GM10266 (cell line): ENCODE results near the gene MAN1A1.

Experiments used
- DNase-seq: peaks from one replicate; pipeline ENCODE4 v3.0.0; 2012; ENCODE audit errors: extremely low spot score
- TF ChIP-seq, protein P1 (sequence below): IDR thresholded peaks from 2 replicates; pipeline ENCODE4 v1.5.1; 2012; ENCODE audit warnings: mild to moderate bottlenecking, low read depth; ENCODE audit not compliant: control insufficient read depth, insufficient read depth; ENCODE audit errors: missing control alignments

MAN1A1 gene

DNA sequence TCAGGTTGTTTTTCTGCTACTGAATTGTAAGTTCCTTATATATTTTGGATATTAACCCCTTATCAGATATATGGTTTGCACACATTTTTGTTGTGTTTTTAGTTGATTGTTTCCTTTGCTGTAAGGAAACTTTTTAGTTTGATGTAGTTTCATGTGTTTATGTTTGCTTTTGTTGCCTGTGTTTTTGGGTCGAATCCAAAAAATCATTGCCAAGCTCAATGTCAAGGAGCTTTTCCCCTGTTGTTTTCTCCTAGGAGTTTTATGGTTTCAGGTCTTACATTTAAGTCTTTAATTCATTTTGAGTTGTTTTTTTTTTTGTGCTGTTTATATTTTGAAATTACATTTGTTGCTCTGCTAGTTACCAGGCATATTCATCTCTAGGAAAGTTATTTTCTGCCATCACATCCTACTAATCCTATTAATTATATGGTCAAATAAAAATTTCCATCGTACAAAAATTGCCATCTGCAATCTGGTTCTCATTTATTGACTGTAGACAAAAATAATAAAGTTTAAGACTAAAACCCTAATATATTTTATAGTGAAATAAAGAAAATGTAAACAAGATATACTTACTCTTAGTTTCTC, 167.3 kb downstream of the MAN1A1 start:
- TF ChIP-seq, protein P1, sequence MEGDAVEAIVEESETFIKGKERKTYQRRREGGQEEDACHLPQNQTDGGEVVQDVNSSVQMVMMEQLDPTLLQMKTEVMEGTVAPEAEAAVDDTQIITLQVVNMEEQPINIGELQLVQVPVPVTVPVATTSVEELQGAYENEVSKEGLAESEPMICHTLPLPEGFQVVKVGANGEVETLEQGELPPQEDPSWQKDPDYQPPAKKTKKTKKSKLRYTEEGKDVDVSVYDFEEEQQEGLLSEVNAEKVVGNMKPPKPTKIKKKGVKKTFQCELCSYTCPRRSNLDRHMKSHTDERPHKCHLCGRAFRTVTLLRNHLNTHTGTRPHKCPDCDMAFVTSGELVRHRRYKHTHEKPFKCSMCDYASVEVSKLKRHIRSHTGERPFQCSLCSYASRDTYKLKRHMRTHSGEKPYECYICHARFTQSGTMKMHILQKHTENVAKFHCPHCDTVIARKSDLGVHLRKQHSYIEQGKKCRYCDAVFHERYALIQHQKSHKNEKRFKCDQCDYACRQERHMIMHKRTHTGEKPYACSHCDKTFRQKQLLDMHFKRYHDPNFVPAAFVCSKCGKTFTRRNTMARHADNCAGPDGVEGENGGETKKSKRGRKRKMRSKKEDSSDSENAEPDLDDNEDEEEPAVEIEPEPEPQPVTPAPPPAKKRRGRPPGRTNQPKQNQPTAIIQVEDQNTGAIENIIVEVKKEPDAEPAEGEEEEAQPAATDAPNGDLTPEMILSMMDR = no peak
- no peak for DNase-seq

- TF ChIP-seq, protein P1 = no peak
Observed at GRCh38 chr6:119181046-119181445, 168.5 kb downstream of the MAN1A1 start.

GRCh38 chr6:119179842-119180241, 169.7 kb downstream of the MAN1A1 start:
- DNase-seq = no peak
- TF ChIP-seq, protein P1 = no peak

More at GRCh38 chr6:119181046-119181445, 168.5 kb downstream of the MAN1A1 start:
- DNase-seq = no peak

- DNase-seq = no peak
- TF ChIP-seq, protein P1 = no peak
Observed at GRCh38 chr6:119179062-119179461, 170.5 kb downstream of the MAN1A1 start.

- TF ChIP-seq, protein P1 = no peak
- no peak for DNase-seq
Observed at GRCh38 chr6:119176445-119176844, 173.1 kb downstream of the MAN1A1 start.

- DNase-seq = no peak
Observed at GRCh38 chr6:119174879-119175817, 174.4 kb downstream of the MAN1A1 start.

DNA sequence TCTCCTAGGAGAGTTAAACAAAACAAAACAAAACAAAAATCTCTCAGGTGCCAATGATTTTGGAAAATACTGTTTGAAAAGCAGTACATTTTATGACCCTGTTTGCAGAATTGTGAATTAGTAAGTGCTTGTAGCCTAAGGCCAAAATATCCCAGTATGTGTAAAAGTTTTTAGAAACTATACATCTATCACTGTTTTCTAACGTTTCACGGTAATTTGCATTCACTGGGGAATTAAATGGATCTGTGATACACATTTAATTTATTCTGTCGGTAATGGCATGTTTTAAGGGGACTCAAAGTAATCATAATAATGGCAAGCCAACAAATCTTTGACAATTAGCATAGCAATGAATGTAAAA, 175.5 kb downstream of the MAN1A1 start:
- TF ChIP-seq, protein P1 = no peak

More at GRCh38 chr6:119174879-119175817, 174.4 kb downstream of the MAN1A1 start:
- TF ChIP-seq, protein P1 = no peak

More for the DNA sequence above, 175.5 kb downstream of the MAN1A1 start:
- no peak for DNase-seq
